Brain microvascular endothelial cell (primary cell): ENCODE results near the gene ADAM12.
A peak's percentile ranks its signal among the peaks of the same experiment; 100 is the strongest.

Experiments
- DNase-seq: peaks from one replicate; pipeline ENCODE4 v3.0.0-alpha.2; 2020
- H3K27ac ChIP-seq: fragments of 250-450 bp; sonication (Bioruptor Pico); 2 replicates; pipeline ENCODE4 v1.5.1; 2020; ENCODE audit warnings: mild to moderate bottlenecking, moderate library complexity
- H3K27me3 ChIP-seq: fragments of 250-450 bp; sonication (Bioruptor Pico); replicated peaks from 2 replicates; pipeline ENCODE4 v1.5.1; 2020; ENCODE audit warnings: mild to moderate bottlenecking
- H3K36me3 ChIP-seq: fragments of 250-450 bp; sonication (Bioruptor Pico); replicated peaks from 2 replicates; pipeline ENCODE4 v1.5.1; 2020; ENCODE audit warnings: mild to moderate bottlenecking
- H3K4me3 ChIP-seq: 2 replicates; pipeline ENCODE4 v1.5.1; 2011; ENCODE audit warnings: low read depth, mild to moderate bottlenecking, control low read depth, low read length, moderate library complexity
- CTCF ChIP-seq: IDR thresholded peaks from 2 replicates; pipeline ENCODE4 v1.5.1; 2011; ENCODE audit warnings: low read depth, mild to moderate bottlenecking, moderate library complexity, low read length, control low read depth, inconsistent platforms; ENCODE audit errors: missing control alignments
- in situ Hi-C: cut with HindIII; loops from 2 replicates; pipeline ENCODE4 v1.10.0; 2017; ENCODE audit warnings: low sequenced_read_pairs, low pct_ligation_motif_present

The ADAM12 gene

GRCh38 chr10:126204320-126204719 lies 184.0 kb downstream of the ADAM12 start:
- no peak for DNase-seq

GRCh38 chr10:126203746-126204145 lies 184.5 kb downstream of the ADAM12 start:
- Histone ChIP-seq H3K27ac (no peak overlapping the region), H3K27me3 (no peaks in the 10 kb centered on the region), H3K4me3 (no peak overlapping the region), H3K36me3 (no peaks in the 10 kb centered on the region)
- in situ Hi-C loops: no loop called here
- TF ChIP-seq CTCF: no peak
- DNase-seq: peak; percentile 48

More at GRCh38 chr10:126204320-126204719, 184.0 kb downstream of the ADAM12 start:
- no peak overlapping the region for H3K4me3 ChIP-seq
- no peaks in the 10 kb centered on the region for H3K36me3 ChIP-seq
- H3K27me3 ChIP-seq: no peaks in the 10 kb centered on the region
- no peak overlapping the region for H3K27ac ChIP-seq
- in situ Hi-C loops: no loop called here
- TF ChIP-seq CTCF: no peak

GRCh38 chr10:126201603-126202002 lies 186.7 kb downstream of the ADAM12 start:
- Histone ChIP-seq H3K27me3 (no peaks in the 10 kb centered on the region), H3K27ac (no peak overlapping the region), H3K36me3 (no peaks in the 10 kb centered on the region), H3K4me3 (no peak overlapping the region)
- in situ Hi-C loops: no loop called here
- no peak for DNase-seq
- TF ChIP-seq CTCF: no peak

- no peak for TF ChIP-seq CTCF
- Histone ChIP-seq H3K27me3 (no peaks in the 10 kb centered on the region), H3K36me3 (no peaks in the 10 kb centered on the region), H3K27ac (peak overlapping the region; percentile 87), H3K4me3 (no peak overlapping the region)
- DNase-seq: peak; percentile 100
- in situ Hi-C loops: no loop called here
Measured at GRCh38 chr10:126199221-126199998, 188.9 kb downstream of the ADAM12 start.

GRCh38 chr10:126198681-126199080 lies 189.6 kb downstream of the ADAM12 start:
- H3K4me3 ChIP-seq: no peak overlapping the region

More at GRCh38 chr10:126198681-126199080, 189.6 kb downstream of the ADAM12 start:
- no peaks in the 10 kb centered on the region for H3K27me3 ChIP-seq
- no peak for DNase-seq
- peak overlapping the region; percentile 87 for H3K27ac ChIP-seq
- in situ Hi-C loops: no loop called here
- no peaks in the 10 kb centered on the region for H3K36me3 ChIP-seq
- no peak for TF ChIP-seq CTCF
